ENCODE measurements around the gene HKDC1. TPM values are rescaled to one million over a fixed set of nuclear protein-coding genes. Genes with fewer than 3 reads are reported as not detected.

Gene HKDC1
- total and polyA plus RNA-seq, 10 of the 15 experiments (the other 5 are each of a cell fraction or from before 2014, with no cell fraction given), result 0.04 to 0.34 (median 0.13) TPM; not detected in 5

DNA sequence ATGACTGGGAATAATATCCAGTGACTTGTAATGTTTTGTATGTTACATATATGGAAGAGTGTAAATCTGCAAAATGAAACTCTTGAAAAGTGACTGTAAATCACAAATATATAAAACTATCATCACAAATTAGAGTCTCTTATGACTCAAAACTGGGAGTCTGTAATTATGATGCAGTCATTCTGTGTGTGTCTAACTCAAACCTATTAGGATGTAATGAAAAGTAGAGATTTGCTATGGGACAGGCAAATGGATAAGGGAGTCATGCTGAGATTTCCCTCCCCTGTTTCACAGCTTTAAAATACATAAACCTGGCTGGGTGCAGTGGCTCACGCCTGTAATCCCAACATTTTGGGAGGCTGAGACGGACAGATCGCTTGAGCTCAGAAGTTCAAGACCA lies 8.6 kb upstream of the HKDC1 start (continued):
- TF ChIP-seq BCLAF1 (IDR thresholded peaks at IDR 0.05), result no peak
- TF ChIP-seq RAD21 (IDR thresholded peaks at IDR 0.05; ENCODE audit: insufficient read depth, low read depth, low read length), result no peak
- no peak for TF ChIP-seq NR2F1 (conservative IDR thresholded peaks at IDR 0.05)
- TF ChIP-seq, protein P1, sequence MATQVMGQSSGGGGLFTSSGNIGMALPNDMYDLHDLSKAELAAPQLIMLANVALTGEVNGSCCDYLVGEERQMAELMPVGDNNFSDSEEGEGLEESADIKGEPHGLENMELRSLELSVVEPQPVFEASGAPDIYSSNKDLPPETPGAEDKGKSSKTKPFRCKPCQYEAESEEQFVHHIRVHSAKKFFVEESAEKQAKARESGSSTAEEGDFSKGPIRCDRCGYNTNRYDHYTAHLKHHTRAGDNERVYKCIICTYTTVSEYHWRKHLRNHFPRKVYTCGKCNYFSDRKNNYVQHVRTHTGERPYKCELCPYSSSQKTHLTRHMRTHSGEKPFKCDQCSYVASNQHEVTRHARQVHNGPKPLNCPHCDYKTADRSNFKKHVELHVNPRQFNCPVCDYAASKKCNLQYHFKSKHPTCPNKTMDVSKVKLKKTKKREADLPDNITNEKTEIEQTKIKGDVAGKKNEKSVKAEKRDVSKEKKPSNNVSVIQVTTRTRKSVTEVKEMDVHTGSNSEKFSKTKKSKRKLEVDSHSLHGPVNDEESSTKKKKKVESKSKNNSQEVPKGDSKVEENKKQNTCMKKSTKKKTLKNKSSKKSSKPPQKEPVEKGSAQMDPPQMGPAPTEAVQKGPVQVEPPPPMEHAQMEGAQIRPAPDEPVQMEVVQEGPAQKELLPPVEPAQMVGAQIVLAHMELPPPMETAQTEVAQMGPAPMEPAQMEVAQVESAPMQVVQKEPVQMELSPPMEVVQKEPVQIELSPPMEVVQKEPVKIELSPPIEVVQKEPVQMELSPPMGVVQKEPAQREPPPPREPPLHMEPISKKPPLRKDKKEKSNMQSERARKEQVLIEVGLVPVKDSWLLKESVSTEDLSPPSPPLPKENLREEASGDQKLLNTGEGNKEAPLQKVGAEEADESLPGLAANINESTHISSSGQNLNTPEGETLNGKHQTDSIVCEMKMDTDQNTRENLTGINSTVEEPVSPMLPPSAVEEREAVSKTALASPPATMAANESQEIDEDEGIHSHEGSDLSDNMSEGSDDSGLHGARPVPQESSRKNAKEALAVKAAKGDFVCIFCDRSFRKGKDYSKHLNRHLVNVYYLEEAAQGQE (IDR thresholded peaks at IDR 0.05; ENCODE audit: low read depth, low read length), result no peak

- 25% methylated on average over 5 of the region's 5 CpGs for WGBS (ENCODE audit: insufficient coverage, insufficient replicate concordance, low lambda C conversion rate, missing lambda C conversion rate)
- in situ Hi-C loops (cut with MboI), result no loop called here
- H3K9ac ChIP-seq (ENCODE audit: control insufficient read depth, insufficient read depth, low read length), result no peak overlapping the region
- DNase-seq (ENCODE audit: low read depth, low spot score), result no peak
- no peaks in the 10 kb centered on the region for H3K36me3 ChIP-seq (ENCODE audit: control insufficient read depth in 2 of 2, insufficient read depth in 2 of 2, low read length in 1 of 2)
- H4K20me1 ChIP-seq (ENCODE audit: control insufficient read depth, insufficient read depth), result no peaks in the 10 kb centered on the region
- intact Hi-C loops (cut with micrococcal nuclease; ENCODE audit: unreplicated experiment), result no loop called here
- no TSS peak for BruUV-seq (replicated peaks)
- no peak for FAIRE-seq
- H3K27ac ChIP-seq (ENCODE audit: control insufficient read depth, insufficient read depth), result no peak overlapping the region
- ATAC-seq, result no peak
- H2AFZ ChIP-seq (ENCODE audit: control insufficient read depth, low read depth, low read length), result no peak overlapping the region
- CTCF ChIA-PET, result no interaction called here
- POLR2A ChIA-PET, result interaction anchor here (0.6 kb wide), 1 partner anchor 111 kb away, joined by 7 read pairs; no protein-coding TSS in a partner anchor
- H3K9me3 ChIP-seq (replicated peaks; ENCODE audit: control insufficient read depth, insufficient read depth, low read length), result no peaks in the 10 kb centered on the region; the same call in 2 of the 3 replicates
- RAD21 ChIA-PET (ENCODE audit: unreplicated experiment), result no interaction called here
- no peak overlapping the region for H3K4me2 ChIP-seq (ENCODE audit: control insufficient read depth, insufficient read depth)
- H3K27me3 ChIP-seq (replicated peaks in 1 of 2; ENCODE audit: control insufficient read depth in 2 of 2, insufficient read depth in 2 of 2, low read length in 1 of 2), result no peaks in the 10 kb centered on the region
- no peaks in the 10 kb centered on the region for H3K4me1 ChIP-seq (ENCODE audit: control insufficient read depth, insufficient read depth, low read length)
- H3K4me3 ChIP-seq, result no peak overlapping the region
- H3K79me2 ChIP-seq (ENCODE audit: control insufficient read depth, insufficient read depth, low read length), result no peaks in the 10 kb centered on the region
- TF ChIP-seq, protein P2, sequence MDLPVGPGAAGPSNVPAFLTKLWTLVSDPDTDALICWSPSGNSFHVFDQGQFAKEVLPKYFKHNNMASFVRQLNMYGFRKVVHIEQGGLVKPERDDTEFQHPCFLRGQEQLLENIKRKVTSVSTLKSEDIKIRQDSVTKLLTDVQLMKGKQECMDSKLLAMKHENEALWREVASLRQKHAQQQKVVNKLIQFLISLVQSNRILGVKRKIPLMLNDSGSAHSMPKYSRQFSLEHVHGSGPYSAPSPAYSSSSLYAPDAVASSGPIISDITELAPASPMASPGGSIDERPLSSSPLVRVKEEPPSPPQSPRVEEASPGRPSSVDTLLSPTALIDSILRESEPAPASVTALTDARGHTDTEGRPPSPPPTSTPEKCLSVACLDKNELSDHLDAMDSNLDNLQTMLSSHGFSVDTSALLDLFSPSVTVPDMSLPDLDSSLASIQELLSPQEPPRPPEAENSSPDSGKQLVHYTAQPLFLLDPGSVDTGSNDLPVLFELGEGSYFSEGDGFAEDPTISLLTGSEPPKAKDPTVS (IDR thresholded peaks at IDR 0.05; ENCODE audit: low read depth, low read length), result no peak
- TF ChIP-seq, protein P3, sequence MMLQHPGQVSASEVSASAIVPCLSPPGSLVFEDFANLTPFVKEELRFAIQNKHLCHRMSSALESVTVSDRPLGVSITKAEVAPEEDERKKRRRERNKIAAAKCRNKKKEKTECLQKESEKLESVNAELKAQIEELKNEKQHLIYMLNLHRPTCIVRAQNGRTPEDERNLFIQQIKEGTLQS (IDR thresholded peaks at IDR 0.05; ENCODE audit: borderline replicate concordance, extremely low read depth, low read depth, low read length), result no peak
- TF ChIP-seq, protein P4, sequence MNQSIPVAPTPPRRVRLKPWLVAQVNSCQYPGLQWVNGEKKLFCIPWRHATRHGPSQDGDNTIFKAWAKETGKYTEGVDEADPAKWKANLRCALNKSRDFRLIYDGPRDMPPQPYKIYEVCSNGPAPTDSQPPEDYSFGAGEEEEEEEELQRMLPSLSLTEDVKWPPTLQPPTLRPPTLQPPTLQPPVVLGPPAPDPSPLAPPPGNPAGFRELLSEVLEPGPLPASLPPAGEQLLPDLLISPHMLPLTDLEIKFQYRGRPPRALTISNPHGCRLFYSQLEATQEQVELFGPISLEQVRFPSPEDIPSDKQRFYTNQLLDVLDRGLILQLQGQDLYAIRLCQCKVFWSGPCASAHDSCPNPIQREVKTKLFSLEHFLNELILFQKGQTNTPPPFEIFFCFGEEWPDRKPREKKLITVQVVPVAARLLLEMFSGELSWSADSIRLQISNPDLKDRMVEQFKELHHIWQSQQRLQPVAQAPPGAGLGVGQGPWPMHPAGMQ (IDR thresholded peaks at IDR 0.05; ENCODE audit: borderline replicate concordance), result no peak
- TF ChIP-seq ZNF217 (IDR thresholded peaks at IDR 0.05), result no peak
- SMC1A ChIA-PET (ENCODE audit: uncharacterized antibody, unreplicated experiment), result interaction anchor here (0.6 to 1.3 kb wide), 3 partner anchors 9 to 218 kb away, joined by 3 to 5 read pairs (median 3); no protein-coding TSS in a partner anchor
Measured at GRCh38 chr10:69213591-69214311, 6.4 kb upstream of the HKDC1 start.

All from GM12878 (cell line).